Hematopoietic multipotent progenitor cell (in vitro differentiated cells): ENCODE measurements around the gene FBXW4. TPM values are rescaled to one million over a fixed set of nuclear protein-coding genes. Genes with fewer than 3 reads are reported as not detected.
"Not testable (repeated sequence)": the region's sequence is repeated elsewhere in the genome, so short reads cannot be mapped to it uniquely, and the experiment has no call there.

ENCODE experiments used
- DNase-seq, 3 donors: peaks; one replicate each; pipeline ENCODE4 v3.0.0-alpha.2; 2011 to 2015; ENCODE audit warnings: low read depth in 2 of 3, low spot score in 2 of 3
- total RNA-seq: library from RNA; depleted of rRNA; stranded (reverse); fragments of >200 nt; gene quantifications from one replicate; pipeline ENCODE4 v1.2.3, GENCODE V29; 2012

FBXW4 gene
- total RNA-seq, 1 donor, result 50.1 TPM

GRCh38 chr10:101593331-101593730 is 101.6 kb downstream of the FBXW4 start:
- DNase-seq, result not testable (repeated sequence)

- no peak for DNase-seq
Measured at GRCh38 chr10:101588879-101589278, 106.1 kb downstream of the FBXW4 start.

GRCh38 chr10:101587725-101588653 is 107.0 kb downstream of the FBXW4 start, which contains the start of the genes DPCD and POLL:
Gene DPCD (plus strand): TSS chr10:101588321. CDS start chr10:101588337, 16 bp downstream.
Gene POLL (minus strand): TSS chr10:101588257. CDS start chr10:101587360, 897 bp downstream.
- peak; percentile 63 to 93 (median 89) for DNase-seq

- DNase-seq, result no peak
Measured at GRCh38 chr10:101585841-101586240, 109.1 kb downstream of the FBXW4 start.

GRCh38 chr10:101580486-101581399 is 114.2 kb downstream of the FBXW4 start:
- DNase-seq, result no peak

GRCh38 chr10:101579516-101579870 is 115.5 kb downstream of the FBXW4 start:
- DNase-seq, result no peak

GRCh38 chr10:101578803-101579515 is 116.0 kb downstream of the FBXW4 start:
- DNase-seq, result no peak

- DNase-seq, result no peak
Measured at GRCh38 chr10:101578192-101578591, 116.8 kb downstream of the FBXW4 start.

- no peak for DNase-seq
Measured at GRCh38 chr10:101577121-101577871, 117.7 kb downstream of the FBXW4 start.

GRCh38 chr10:101576211-101576863 is 118.6 kb downstream of the FBXW4 start:
- no peak for DNase-seq

- DNase-seq, result peak in 2 of 3 donors; percentile 48 to 66
Measured at GRCh38 chr10:101575580-101576210, 119.3 kb downstream of the FBXW4 start.

- no peak for DNase-seq
Measured at GRCh38 chr10:101575091-101575490, 119.9 kb downstream of the FBXW4 start.

GRCh38 chr10:101573885-101574753 is 120.9 kb downstream of the FBXW4 start:
- no peak for DNase-seq

GRCh38 chr10:101572785-101573184 is 122.2 kb downstream of the FBXW4 start:
- no peak for DNase-seq

GRCh38 chr10:101572126-101572525 is 122.8 kb downstream of the FBXW4 start:
- DNase-seq, result no peak

- no peak for DNase-seq
Measured at GRCh38 chr10:101571271-101571925, 123.6 kb downstream of the FBXW4 start.
